K562 (cell line): Measurements from ENCODE around the gene SNX14. TPM values are rescaled to one million over a fixed set of nuclear protein-coding genes. Genes with fewer than 3 reads are reported as not detected.

ENCODE experiments used
- ADNP ChIP-seq: fragments of 200-800 bp; sonication (Bioruptor generic); IDR thresholded peaks from 2 replicates; pipeline ENCODE4 v1.6.1; 2016; ENCODE audit warnings: missing genetic modification characterization, missing compliant biosample characterization
- ARNT ChIP-seq, 2 experiments: fragments of 450-650 bp; IDR thresholded peaks; 2 replicates each; pipeline ENCODE4 v1.6.1; 2016; ENCODE audit warnings: mild to moderate bottlenecking in 1 of 2
- BRD9 ChIP-seq: fragments of 450-650 bp; IDR thresholded peaks from 2 replicates; pipeline ENCODE4 v1.6.1; 2018; ENCODE audit warnings: low read depth; ENCODE audit not compliant: partially characterized antibody
- CC2D1A ChIP-seq: fragments of 450-650 bp; IDR thresholded peaks from 2 replicates; pipeline ENCODE4 v1.6.1; 2017; ENCODE audit warnings: mild to moderate bottlenecking
- CTBP1 ChIP-seq: fragments of 450-650 bp; IDR thresholded peaks from 2 replicates; pipeline ENCODE4 v1.6.1; 2016; ENCODE audit warnings: borderline replicate concordance
- DPF2 ChIP-seq: fragments of 450-650 bp; IDR thresholded peaks from 2 replicates; pipeline ENCODE4 v1.6.1; 2016
- FUS ChIP-seq: fragments of 200-400 bp; formaldehyde crosslinking; optimal IDR thresholded peaks from 2 replicates; pipeline ENCODE3; 2017; ENCODE audit warnings: low read depth, low read length
- HDAC2 ChIP-seq: fragments of 450-650 bp; IDR thresholded peaks from 2 replicates; pipeline ENCODE4 v1.6.1; 2016; ENCODE audit warnings: mild to moderate bottlenecking
- HDAC8 ChIP-seq: fragments of 450-650 bp; IDR thresholded peaks from 2 replicates; pipeline ENCODE4 v1.6.1; 2016; ENCODE audit warnings: mild to moderate bottlenecking, missing genetic modification characterization, moderate library complexity, missing compliant biosample characterization
- HMG20B ChIP-seq: fragments of 250-450 bp; sonication (Bioruptor Pico); IDR thresholded peaks from 2 replicates; pipeline ENCODE4 v1.5.0; 2021; ENCODE audit warnings: mild to moderate bottlenecking
- IFI16 ChIP-seq: fragments of 250-450 bp; sonication (Bioruptor Pico); IDR thresholded peaks from 2 replicates; pipeline ENCODE4 v2.1.2; 2022; ENCODE audit warnings: mild to moderate bottlenecking, inconsistent platforms
- ILK ChIP-seq: fragments of 450-650 bp; IDR thresholded peaks from 2 replicates; pipeline ENCODE4 v1.6.1; 2016; ENCODE audit warnings: missing genetic modification characterization, low read depth, mild to moderate bottlenecking, missing compliant biosample characterization, moderate library complexity, borderline replicate concordance
- KAT8 ChIP-seq: fragments of 450-650 bp; IDR thresholded peaks from 2 replicates; pipeline ENCODE4 v1.6.1; 2016; ENCODE audit warnings: low read depth, mild to moderate bottlenecking
- PHB ChIP-seq: fragments of 250-450 bp; sonication (Bioruptor Pico); IDR thresholded peaks from 2 replicates; pipeline ENCODE4 v1.5.0; 2021
- PHF21A ChIP-seq: fragments of 450-650 bp; IDR thresholded peaks from 2 replicates; pipeline ENCODE4 v1.6.1; 2017; ENCODE audit warnings: low read depth, borderline replicate concordance
- POLR2AphosphoS5 ChIP-seq: IDR thresholded peaks from 2 replicates; pipeline ENCODE4 v1.6.1; 2011; ENCODE audit warnings: mild to moderate bottlenecking, low read depth, low read length, moderate library complexity; ENCODE audit not compliant: control insufficient read depth, insufficient read depth
- RBM17 ChIP-seq: fragments of 200-400 bp; formaldehyde crosslinking; IDR thresholded peaks from 2 replicates; pipeline ENCODE4 v1.6.1; 2017; ENCODE audit warnings: low read depth, mild to moderate bottlenecking, low read length, borderline replicate concordance
- RFX5 ChIP-seq: IDR thresholded peaks from 2 replicates; pipeline ENCODE4 v1.6.1; 2011; ENCODE audit warnings: low read depth, mild to moderate bottlenecking, improper control_type of control experiment, low read length
- SIX5 ChIP-seq, 2 experiments: IDR thresholded peaks; 2 replicates each; pipeline ENCODE4 v1.6.1; 2011; ENCODE audit warnings: low read length in 2 of 2, borderline replicate concordance in 1 of 2, low read depth in 1 of 2, mild to moderate bottlenecking in 1 of 2, moderate library complexity in 1 of 2; ENCODE audit not compliant: insufficient read depth in 1 of 2
- TAL1 ChIP-seq: fragments of 450-650 bp; IDR thresholded peaks from 2 replicates; pipeline ENCODE4 v1.6.1; 2016; ENCODE audit warnings: mild to moderate bottlenecking
- ZBTB1 ChIP-seq: sonication (generic); formaldehyde crosslinking; IDR thresholded peaks from 2 replicates; pipeline ENCODE4 v1.8.1; 2023; ENCODE audit warnings: missing genetic modification reagents, low read depth, mild to moderate bottlenecking, borderline replicate concordance
- ZBTB33 ChIP-seq: sonication (generic); formaldehyde crosslinking; IDR thresholded peaks from 2 replicates; pipeline ENCODE4 v1.8.1; 2023; ENCODE audit warnings: mild to moderate bottlenecking, missing genetic modification reagents
- ZNF449 ChIP-seq: fragments of 250-450 bp; sonication (Bioruptor Pico); IDR thresholded peaks from 2 replicates; pipeline ENCODE4 v1.8.0; 2022; ENCODE audit warnings: moderate library complexity, mild to moderate bottlenecking, inconsistent platforms
- ZNF584 ChIP-seq: fragments of 200-800 bp; sonication (Bioruptor generic); IDR thresholded peaks from 2 replicates; pipeline ENCODE4 v1.6.1; 2016; ENCODE audit warnings: low read depth, mild to moderate bottlenecking, missing genetic modification characterization, missing compliant biosample characterization
- polyA plus RNA-seq, 8 experiments: library from polyadenylated mRNA; depleted of rRNA in 4 of 8; stranded (reverse) in 5 of 8; unstranded in 3 of 8; fragments of >200 nt; fragmentation: Nextera tagmentation in 2 of 8; fragmentation: Illumina TruSeq in 1 of 8; extraction: Ambion mirVana in 2 of 8; extraction: Trizol in 1 of 8; gene quantifications; 2 replicates each; pipeline versions ENCODE4 v1.2.1 to v1.2.3, GENCODE V29; 2011 to 2014; ENCODE audit warnings: inconsistent platforms in 1 of 8, missing spikeins in 1 of 8
- total RNA-seq, 7 experiments: library from RNA; depleted of rRNA in 6 of 7; stranded (reverse); fragments of >200 nt in 6 of 7; fragmentation: Illumina TruSeq in 2 of 7; extraction: Trizol in 2 of 7; gene quantifications; 2 replicates each; pipeline versions ENCODE4 v1.2.1 to v1.2.3, GENCODE V29; 2011 to 2021; ENCODE audit warnings: low replicate concordance in 1 of 7
- TF ChIP-seq, protein P1 (sequence below): sonication (generic); formaldehyde crosslinking; IDR thresholded peaks from 2 replicates; pipeline ENCODE4 v1.8.1; 2022; ENCODE audit warnings: missing genetic modification reagents

Gene SNX14
- total and polyA plus RNA-seq, 9 of the 15 experiments (the other 6 are each of a cell fraction or from before 2014, with no cell fraction given), result 46.5 to 140 (median 71.2) TPM

DNA sequence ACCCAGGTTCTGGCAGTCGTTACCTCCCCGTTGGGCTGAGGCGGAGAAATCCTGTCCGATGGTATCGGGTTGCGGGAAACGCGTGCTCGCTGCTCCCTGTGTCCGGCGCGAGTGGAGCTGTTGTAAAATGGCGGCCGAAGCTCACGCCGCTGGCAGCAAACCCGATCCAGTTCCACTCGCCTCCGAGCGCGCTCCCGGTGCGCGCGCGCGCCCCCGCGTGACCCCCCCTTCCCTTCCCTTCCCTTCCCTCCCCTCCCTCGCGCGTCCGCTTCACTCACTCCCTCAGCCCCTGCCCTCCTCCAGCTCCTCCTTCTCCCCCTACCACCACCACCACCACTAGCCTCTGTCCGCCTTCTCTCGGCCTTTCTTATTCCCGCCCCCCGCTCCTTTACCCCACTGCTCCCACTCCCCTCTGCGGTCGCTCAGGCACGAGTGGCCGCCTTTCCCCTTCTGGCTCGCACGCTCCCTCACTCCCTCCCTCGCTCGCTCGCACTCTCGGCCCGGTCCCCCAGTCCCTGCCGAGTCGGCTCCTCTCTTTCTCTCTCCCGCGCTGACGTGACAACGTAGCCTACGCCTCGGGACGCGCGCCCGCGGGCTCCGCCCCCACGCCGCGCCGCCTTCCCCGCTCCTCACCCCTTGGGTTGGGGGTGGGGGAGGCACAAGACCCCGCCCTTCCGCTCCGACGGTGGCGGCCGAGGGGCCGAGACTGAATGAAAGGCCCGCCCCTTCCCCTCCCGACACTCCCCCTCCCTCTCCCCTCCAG is 49.3 kb upstream of the SNX14 start, which contains the start of gene SYNCRIP (continued):
- TF ChIP-seq, protein P1, sequence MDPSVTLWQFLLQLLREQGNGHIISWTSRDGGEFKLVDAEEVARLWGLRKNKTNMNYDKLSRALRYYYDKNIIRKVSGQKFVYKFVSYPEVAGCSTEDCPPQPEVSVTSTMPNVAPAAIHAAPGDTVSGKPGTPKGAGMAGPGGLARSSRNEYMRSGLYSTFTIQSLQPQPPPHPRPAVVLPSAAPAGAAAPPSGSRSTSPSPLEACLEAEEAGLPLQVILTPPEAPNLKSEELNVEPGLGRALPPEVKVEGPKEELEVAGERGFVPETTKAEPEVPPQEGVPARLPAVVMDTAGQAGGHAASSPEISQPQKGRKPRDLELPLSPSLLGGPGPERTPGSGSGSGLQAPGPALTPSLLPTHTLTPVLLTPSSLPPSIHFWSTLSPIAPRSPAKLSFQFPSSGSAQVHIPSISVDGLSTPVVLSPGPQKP (CRISPR knock-in tag), result no peak
- peak; percentile 40; the same call in 1 of the 2 replicates for TF ChIP-seq ZNF584 (CRISPR knock-in tag)
- TF ChIP-seq SIX5 (IDR thresholded peaks at IDR 0.05; ENCODE audit: borderline replicate concordance in 1 of 2, insufficient read depth in 1 of 2, low read depth in 1 of 2, low read length in 2 of 2), result no peak
- peak; percentile 89 for TF ChIP-seq DPF2
- no peak for TF ChIP-seq ILK (tag)
- TF ChIP-seq TAL1, result 0 out of 2 replicates have a peak, but pooled peaks have one; percentile 8
- no peak for TF ChIP-seq HDAC8 (tag)
- TF ChIP-seq CTBP1, result no peak; the same call in 1 of the 2 replicates
- no peak for TF ChIP-seq ADNP (tag)
- TF ChIP-seq HDAC2, result peak; percentile 72; the same call in 1 of the 2 replicates
- peak; percentile 71; the same call in 1 of the 2 replicates for TF ChIP-seq POLR2AphosphoS5
- no peak for TF ChIP-seq ZBTB33 (CRISPR knock-in tag)
- TF ChIP-seq IFI16, result no peak
- TF ChIP-seq HMG20B, result no peak
- no peak for TF ChIP-seq RFX5
- peak; percentile 58; the same call in 1 of the 2 replicates for TF ChIP-seq PHF21A
- no peak for TF ChIP-seq FUS
- no peak for TF ChIP-seq ZNF449
- no peak for TF ChIP-seq RBM17
- no peak for TF ChIP-seq PHB (CRISPR knock-in tag)
- peak; percentile 96 for TF ChIP-seq BRD9
- peak; percentile 71; the same call in 1 of the 2 replicates for TF ChIP-seq CC2D1A
- peak; percentile 83 for TF ChIP-seq KAT8
- peak; percentile 69 to 86; a peak in 3 of 4 replicates for TF ChIP-seq ARNT (IDR thresholded peaks at IDR 0.05)
- TF ChIP-seq ZBTB1 (CRISPR knock-in tag), result peak; percentile 74; the same call in 1 of the 2 replicates
